Osteocyte (in vitro differentiated cells): Measurements from ENCODE around the gene ZMYND8. TPM values are rescaled to one million over a fixed set of nuclear protein-coding genes. Genes with fewer than 3 reads are reported as not detected.
"Not testable (repeated sequence)": the region's sequence is repeated elsewhere in the genome, so short reads cannot be mapped to it uniquely, and the experiment has no call there.

Experiments
- DNase-seq: peaks from one replicate; pipeline ENCODE4 v3.0.0; 2021; ENCODE audit warnings: mixed read lengths; ENCODE audit not compliant: unreplicated experiment; ENCODE audit errors: extremely low spot score
- H3K27ac Mint-ChIP-seq: one replicate; pipeline ENCODE4 v1.8.0; 2021; ENCODE audit warnings: mild to moderate bottlenecking, mixed read lengths; ENCODE audit not compliant: unreplicated experiment
- H3K27me3 Mint-ChIP-seq: one replicate; pipeline ENCODE4 v1.8.0; 2021; ENCODE audit warnings: mixed read lengths; ENCODE audit not compliant: unreplicated experiment
- H3K36me3 Mint-ChIP-seq: one replicate; pipeline ENCODE4 v1.8.0; 2021; ENCODE audit warnings: mixed read lengths; ENCODE audit not compliant: unreplicated experiment
- H3K4me1 Mint-ChIP-seq: one replicate; pipeline ENCODE4 v1.8.0; 2021; ENCODE audit warnings: mixed read lengths; ENCODE audit not compliant: unreplicated experiment
- H3K4me3 Mint-ChIP-seq: one replicate; pipeline ENCODE4 v1.8.0; 2021; ENCODE audit warnings: mild to moderate bottlenecking, moderate library complexity, mixed read lengths; ENCODE audit not compliant: unreplicated experiment
- H3K9me3 Mint-ChIP-seq: one replicate; pipeline ENCODE4 v1.8.0; 2021; ENCODE audit warnings: mixed read lengths; ENCODE audit not compliant: unreplicated experiment
- CTCF ChIP-seq: fragments of 200-600 bp; sonication (generic); IDR thresholded peaks from 2 replicates; pipeline ENCODE4 v1.5.0; 2021; ENCODE audit warnings: antibody characterized with exemption, mild to moderate bottlenecking, moderate library complexity
- total RNA-seq: library from RNA; stranded (reverse); gene quantifications from 2 replicates; pipeline ENCODE4 v1.2.1, GENCODE V29; 2021

The ZMYND8 gene
- total RNA-seq, 1 donor from 2014 or later, result 96.5 TPM

GRCh38 chr20:47263080-47263464, 93.4 kb downstream of the ZMYND8 start:
- no peaks in the 10 kb centered on the region for H3K27me3 Mint-ChIP-seq
- H3K4me1 Mint-ChIP-seq, result peaks cover 30% of the 10 kb centered on the region

GRCh38 chr20:47262365-47263013, 94.0 kb downstream of the ZMYND8 start:
- peaks cover 42% of the 10 kb centered on the region for H3K36me3 Mint-ChIP-seq
- H3K27ac Mint-ChIP-seq, result peak overlapping the region; percentile 24

More at GRCh38 chr20:47263080-47263464, 93.4 kb downstream of the ZMYND8 start:
- Mint-ChIP-seq H3K9me3 (no peaks in the 10 kb centered on the region), H3K4me3 (no peak overlapping the region), H3K36me3 (peaks cover 46% of the 10 kb centered on the region), H3K27ac (peak overlapping the region; percentile 64)
- TF ChIP-seq CTCF, result no peak
- DNase-seq, result no peak

GRCh38 chr20:47262008-47262364, 94.5 kb downstream of the ZMYND8 start:
- Mint-ChIP-seq H3K27me3 (no peaks in the 10 kb centered on the region), H3K9me3 (no peaks in the 10 kb centered on the region), H3K4me3 (no peak overlapping the region), H3K27ac (peak overlapping the region; percentile 24), H3K4me1 (peaks cover 36% of the 10 kb centered on the region), H3K36me3 (peaks cover 43% of the 10 kb centered on the region)
- no peak for DNase-seq
- no peak for TF ChIP-seq CTCF

More at GRCh38 chr20:47262365-47263013, 94.0 kb downstream of the ZMYND8 start:
- peaks cover 32% of the 10 kb centered on the region for H3K4me1 Mint-ChIP-seq
- no peaks in the 10 kb centered on the region for H3K27me3 Mint-ChIP-seq
- TF ChIP-seq CTCF, result no peak
- DNase-seq, result no peak
- no peak overlapping the region for H3K4me3 Mint-ChIP-seq
- no peaks in the 10 kb centered on the region for H3K9me3 Mint-ChIP-seq

GRCh38 chr20:47261161-47261774, 95.2 kb downstream of the ZMYND8 start:
- H3K36me3 Mint-ChIP-seq, result peaks cover 42% of the 10 kb centered on the region
- not testable (repeated sequence) for DNase-seq

GRCh38 chr20:47260540-47261126, 95.9 kb downstream of the ZMYND8 start:
- H3K36me3 Mint-ChIP-seq, result peaks cover 38% of the 10 kb centered on the region
- not testable (repeated sequence) for DNase-seq, H3K9me3 Mint-ChIP-seq, H3K27me3 Mint-ChIP-seq, H3K4me3 Mint-ChIP-seq
- H3K4me1 Mint-ChIP-seq, result peaks cover 39% of the 10 kb centered on the region
- peak overlapping the region; percentile 54 for H3K27ac Mint-ChIP-seq

More at GRCh38 chr20:47261161-47261774, 95.2 kb downstream of the ZMYND8 start:
- not testable (repeated sequence) for H3K4me3 Mint-ChIP-seq, H3K9me3 Mint-ChIP-seq, H3K27me3 Mint-ChIP-seq
- Mint-ChIP-seq H3K4me1 (peaks cover 39% of the 10 kb centered on the region), H3K27ac (peak overlapping the region; percentile 54)
